T-helper 2 cell (primary cell): ENCODE measurements around the gene OSBP2.

Source experiments
- DNase-seq, 5 experiments: peaks; one replicate each; pipeline versions ENCODE4 v3.0.0 to v3.0.0-alpha.2; 2012 to 2022

Gene OSBP2

DNA sequence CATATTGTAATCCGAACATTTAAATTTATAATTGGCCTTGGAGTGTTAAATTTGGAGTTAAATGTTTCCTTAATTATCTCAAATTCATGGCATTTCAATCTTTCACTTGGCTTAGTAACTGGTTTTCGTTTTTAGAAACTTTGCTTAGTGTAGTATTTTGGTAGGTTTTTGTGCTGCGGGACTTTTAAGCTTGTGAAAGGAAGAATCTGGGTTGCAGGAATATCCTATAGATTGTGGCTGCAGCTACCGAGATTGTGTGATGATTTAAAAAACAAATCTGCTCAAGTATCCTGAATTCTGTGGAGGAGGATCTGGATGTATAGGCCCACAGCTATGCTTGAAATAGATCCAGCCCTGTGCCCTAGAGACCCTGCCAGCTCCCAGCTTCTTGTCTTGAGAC lies 27.1 kb downstream of the OSBP2 start:
- DNase-seq = no peak

DNA sequence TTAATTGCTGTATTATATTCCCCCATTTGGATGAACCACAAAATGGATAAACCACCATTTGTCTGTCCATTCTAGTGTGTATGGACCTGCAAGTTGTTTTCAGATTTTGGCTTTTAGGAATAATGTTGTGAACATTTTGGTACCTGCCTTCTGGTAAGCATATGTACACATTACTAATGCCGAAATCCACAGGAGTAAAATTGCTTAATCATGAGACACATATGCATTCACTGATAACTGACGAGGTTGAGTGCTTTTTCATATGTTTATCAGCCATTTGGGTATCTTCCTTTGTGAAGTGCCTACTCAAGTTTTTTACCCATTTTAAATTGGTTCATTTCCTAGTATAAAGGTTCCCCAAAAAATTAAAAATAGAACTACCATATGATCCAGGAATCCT lies 34.2 kb downstream of the OSBP2 start:
- no peak for DNase-seq

DNA sequence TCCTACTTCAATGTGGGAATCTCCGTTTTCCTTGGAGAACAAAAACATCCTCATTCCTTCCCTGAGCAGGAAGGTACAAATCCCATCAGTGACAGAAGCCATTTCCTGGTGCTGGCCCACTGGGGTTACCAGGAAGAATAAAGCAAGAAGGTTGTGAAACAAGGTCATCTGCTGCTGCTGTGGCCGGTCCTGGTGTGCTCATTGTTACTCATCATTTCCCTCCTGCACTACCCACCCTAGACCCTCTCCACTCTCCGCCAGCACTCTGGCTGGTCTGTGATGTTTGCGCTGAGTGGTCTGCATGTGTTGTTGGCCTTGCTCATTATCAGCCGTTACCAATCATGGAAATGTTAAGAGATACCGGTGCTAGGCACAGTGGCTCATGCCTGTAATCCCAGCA lies 37.0 kb downstream of the OSBP2 start:
- no peak for DNase-seq

DNA sequence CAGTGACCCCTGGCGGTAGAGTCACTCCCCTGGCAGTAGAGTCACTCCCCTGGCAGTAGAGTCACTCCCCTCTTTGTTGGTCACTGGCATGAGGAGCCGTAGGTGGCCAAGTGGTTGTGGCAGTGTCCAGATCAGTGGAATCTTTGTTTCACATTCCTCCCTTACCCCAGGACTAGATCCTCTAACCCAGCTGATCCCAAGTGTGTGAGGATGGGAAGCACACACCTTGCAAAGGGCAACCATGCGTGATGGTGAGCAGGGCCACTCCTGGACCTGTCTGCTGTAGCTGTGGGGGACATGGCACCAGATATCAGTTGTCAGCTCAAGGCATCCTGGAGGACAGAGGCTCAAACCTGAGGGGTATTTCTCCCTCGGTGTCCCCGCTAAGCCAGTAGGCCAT lies 37.8 kb downstream of the OSBP2 start:
- no peak for DNase-seq

DNA sequence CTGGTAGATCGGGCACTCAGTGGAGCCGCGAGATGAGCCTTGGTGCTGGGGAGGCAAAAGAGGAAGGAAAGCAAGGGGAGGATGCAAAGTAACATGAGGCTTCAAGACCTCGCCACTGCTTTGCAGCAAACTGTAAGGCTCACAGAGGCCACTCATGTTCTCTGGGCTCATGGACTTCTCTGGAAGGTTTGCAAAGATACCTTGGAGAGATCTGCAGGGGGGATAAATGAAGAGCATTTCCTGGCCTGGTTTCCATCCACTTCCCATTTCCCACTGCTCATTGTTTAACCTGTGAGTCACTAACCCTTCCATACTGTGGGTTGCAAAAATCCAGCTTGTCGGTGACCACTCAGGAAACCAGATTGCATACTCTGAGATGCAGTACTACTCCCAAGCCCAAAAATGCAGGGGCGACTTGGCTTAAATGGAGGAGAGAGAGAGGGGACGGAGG lies 38.5 kb downstream of the OSBP2 start:
- no peak for DNase-seq

DNA sequence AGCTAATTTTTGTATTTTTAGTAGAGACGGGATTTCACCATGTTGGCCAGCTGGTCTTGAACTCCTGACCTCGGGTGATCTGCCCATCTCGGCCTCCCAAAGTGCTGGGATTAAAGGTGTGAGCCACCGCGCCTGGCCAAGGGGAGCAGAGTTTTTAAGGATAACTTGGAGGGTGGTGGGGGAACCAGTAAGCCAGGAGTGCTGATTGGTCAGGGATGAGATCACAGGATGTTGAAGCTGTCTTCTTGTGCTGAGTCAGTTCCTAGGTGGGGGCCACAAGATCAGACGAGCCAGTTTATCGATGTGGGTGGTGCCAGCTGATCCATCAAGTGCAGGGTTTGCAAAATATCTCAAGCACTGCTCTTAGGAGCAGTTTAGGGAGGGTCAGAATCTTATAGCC lies 45.3 kb downstream of the OSBP2 start:
- peak in 1 of 5 experiments; percentile 90 for DNase-seq

DNA sequence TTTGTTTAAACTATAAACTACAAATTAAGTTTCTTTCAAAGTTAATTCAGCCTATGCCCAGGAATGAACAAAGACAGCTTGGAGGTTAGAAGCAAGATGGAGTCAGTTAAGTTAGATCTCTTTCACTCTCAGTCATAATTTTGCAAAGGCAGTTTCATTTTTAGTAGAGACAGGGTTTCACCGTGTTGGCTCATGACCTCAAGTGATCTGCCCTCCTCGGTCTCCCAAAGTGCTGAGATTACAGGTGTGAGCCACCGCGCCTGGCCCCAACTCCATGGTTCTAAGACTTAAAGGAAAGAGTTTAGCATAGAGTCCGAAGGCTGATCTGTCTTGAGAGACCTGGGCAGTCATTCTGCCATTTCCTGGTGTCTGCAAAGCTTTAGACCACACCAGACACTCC lies 45.8 kb downstream of the OSBP2 start:
- peak in 1 of 5 experiments; percentile 87 for DNase-seq

DNA sequence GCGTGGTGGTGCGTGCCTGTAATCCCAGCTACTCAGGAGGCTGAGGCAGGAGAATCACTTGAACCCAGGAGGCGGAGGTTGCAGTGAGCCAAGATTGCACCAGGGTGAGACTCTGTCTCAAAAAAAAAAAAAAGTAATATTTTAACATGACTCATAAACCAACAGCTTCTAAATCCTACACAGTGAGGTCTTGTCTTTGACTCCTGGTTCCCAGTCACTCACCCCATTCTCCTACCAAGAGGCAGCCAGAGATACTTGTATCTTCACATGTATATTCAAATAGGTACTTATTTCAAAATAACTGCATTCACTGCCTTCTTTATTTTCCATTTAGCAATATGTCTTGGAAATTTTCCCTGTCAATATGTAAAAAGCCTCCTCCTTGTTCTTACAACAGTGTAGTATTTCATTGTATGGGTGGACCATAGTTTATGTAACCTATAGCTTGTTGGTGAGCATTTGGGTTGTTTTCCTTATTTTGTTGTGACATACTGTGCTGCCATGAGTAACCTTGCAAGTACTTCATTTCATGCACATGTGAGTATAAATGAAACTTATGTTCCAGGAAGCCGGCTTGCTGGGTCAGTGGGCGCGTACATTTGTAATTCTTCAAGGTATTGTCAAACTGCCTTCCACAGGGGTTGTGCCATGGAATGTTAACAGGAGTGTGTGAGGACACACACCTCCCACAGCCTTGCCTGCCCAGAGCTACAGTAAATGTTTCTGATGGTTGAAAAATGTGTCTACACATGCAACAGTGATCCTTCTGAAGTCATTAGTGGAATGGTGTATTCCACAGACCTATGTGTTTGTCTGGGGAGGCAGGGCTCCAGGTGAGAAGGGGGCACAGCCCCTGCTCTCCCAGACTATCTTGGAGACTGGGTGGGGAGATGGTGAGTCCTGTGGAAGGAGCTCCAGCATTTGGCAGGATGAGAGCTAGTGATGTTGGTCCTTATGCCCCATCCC lies 47.9 kb downstream of the OSBP2 start:
- DNase-seq = peak in 1 of 5 experiments; percentile 64

DNA sequence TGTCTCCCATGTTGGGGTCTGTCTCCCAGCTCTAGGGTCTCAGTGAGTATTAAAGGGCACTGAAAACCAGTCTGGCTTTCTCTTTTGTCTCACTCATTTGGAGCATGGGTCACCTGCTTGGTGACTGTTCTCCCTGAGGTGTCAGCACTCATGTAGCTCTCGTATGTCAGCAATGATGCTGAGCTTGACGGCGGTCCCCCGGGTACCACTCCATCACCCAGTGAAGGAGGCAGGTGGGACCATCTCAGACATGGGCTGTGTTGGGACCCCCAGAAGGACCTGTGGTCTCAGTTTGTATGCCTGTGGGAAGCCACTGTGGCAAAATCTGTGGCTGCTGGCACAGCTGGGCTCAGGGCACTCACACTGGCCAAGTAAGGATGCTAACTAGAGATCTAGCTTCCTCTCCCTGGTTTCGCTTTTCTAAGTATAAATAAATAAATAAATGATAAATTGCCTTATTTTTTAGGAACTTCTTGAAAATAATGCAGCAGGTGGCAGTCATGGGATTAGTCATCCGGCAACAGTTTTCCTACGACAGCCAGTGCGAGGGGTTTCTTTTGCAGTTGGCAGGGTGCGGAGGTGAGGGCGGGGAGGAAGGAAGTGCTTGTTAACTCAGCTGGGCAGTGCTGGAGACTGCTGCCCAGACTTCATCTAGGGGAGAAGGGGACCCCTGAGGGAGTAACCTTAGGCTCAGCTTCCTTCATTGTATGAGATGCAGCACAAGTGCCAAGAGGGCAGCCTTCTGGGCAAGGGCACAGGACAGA lies 48.8 kb downstream of the OSBP2 start:
- DNase-seq = peak in 1 of 5 experiments; percentile 38

DNA sequence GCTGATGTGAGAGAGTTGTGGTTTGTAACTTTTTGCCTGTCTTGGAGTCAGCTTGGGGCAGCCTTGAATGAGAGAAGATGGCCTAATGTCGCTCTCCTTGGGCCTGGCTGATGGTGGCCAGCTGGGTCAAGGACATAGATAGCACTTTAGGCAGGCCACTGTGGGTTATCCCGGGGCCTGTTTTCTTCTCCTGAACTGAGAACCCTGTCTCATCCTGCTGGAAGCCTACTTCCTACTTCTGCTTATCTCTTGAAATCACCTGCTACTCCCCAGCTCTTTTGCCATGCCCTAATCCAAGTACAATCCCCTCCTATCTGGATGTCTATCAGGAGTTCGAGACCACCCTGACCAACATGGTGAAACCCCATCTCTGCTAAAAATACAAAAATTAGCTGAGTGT lies 49.5 kb downstream of the OSBP2 start:
- peak in 1 of 5 experiments; percentile 26 for DNase-seq

DNA sequence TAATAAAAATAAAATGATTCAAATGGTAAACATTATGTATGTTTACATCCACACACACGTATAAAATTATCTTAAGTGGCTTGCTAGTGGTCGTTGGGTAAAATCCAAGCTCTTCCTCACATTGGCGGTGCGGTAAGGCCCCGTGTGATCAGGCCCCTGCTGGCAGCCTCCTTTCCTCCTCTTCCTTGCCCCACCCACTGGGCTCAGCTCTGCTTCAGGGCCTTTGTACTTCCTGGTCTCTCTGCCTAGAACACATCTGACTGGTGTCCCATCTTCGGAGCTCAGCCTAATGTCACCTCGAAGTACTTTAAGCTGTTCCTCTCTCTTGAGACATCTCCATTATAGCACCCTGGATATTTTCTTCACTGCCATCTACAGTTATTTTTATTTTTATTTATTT lies 52.8 kb downstream of the OSBP2 start:
- DNase-seq = no peak

DNA sequence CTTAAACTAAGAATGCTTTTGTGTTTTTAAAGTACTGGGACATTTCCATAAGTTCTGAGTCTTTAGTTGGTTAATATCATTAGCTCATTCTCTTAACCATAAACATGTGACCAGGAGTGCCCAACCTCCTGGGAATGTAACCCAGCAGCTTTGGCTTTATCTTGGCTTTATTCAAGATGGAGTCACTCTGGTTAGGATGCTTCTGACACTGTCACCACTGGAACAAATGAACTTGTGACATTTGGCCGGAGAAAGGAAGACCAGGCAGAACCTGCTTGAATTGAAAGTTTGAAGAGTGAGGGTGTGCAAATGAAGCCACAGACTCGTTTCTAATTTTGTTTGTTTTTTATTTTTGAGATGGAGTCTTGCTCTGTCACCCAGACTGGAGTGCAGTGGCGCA lies 54.6 kb downstream of the OSBP2 start:
- DNase-seq = no peak

DNA sequence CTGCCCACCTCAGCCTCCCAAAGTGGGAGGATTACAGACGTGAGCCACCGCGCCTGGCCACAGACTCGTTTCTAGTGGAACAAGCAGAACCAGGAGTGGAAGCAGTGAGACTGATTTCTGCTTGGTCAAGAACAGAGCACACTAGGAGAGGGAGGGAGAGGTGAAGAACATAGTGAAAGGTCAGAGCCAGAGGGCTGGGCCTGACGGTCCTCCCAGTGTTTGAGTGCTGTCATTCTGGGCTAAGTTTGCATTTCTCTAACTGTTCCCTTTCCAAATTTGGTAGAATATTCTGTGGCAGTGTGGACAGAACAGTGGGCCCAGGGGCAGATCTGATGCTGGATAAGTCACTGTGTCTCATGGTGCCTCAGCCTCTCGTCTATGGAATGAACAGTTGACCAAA lies 55.2 kb downstream of the OSBP2 start:
- DNase-seq = no peak

DNA sequence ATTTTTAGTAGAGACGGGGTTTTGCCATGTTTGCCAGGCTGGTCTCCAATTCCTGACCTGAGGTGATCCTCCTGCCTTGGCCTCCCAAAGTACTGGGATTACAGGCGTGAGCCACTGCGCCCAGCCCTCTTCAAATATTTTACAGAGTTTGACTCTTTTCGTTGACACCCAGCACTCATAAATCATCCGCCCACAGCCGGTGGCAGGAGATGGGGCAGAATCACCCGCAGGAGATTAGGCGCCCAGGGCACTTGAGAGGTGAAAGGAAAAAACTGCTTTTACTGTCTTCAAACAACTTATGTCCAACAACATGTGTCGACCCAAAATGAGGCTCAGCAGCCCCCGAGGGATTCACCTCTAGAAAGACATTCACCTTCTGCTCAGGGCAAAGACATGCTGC lies 56.9 kb downstream of the OSBP2 start:
- DNase-seq = no peak

DNA sequence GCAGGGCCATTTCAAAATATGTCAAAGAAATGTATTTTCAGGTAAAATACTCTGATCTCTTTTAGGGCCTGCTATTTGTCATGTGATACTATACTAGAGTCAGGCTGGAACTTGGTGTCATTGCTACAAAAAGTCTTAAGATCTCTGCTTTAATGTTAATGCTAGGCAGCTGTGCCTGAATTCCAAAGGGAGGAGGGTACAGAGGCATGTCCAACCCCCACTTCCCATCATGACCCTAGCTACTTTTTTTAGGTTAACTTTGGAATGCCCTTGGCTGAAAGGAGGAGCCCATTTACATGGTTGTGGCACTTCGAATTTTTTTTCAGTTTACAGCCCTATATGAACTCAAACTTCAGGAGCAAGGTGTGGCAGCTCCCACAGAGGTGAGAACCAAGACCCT lies 58.1 kb downstream of the OSBP2 start:
- no peak for DNase-seq

DNA sequence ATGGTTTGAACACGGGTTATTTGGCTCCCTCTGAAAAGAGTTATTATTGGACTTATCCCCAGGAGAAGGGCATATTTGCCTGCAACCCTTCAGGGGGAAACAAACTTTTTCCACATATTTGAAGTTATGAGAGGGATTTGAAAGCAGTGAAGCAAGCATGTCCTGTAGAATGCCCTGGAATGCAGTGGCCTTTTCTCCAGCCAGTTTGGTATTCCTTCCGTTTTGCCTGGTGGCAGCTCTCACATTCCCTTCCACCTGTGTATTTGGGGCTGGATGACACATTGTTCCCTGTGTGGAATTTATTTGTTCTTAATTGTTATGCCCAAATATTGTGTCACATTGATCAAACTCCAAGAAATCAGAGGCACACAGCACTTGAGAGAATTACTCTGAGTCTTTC lies 59.0 kb downstream of the OSBP2 start:
- no peak for DNase-seq

DNA sequence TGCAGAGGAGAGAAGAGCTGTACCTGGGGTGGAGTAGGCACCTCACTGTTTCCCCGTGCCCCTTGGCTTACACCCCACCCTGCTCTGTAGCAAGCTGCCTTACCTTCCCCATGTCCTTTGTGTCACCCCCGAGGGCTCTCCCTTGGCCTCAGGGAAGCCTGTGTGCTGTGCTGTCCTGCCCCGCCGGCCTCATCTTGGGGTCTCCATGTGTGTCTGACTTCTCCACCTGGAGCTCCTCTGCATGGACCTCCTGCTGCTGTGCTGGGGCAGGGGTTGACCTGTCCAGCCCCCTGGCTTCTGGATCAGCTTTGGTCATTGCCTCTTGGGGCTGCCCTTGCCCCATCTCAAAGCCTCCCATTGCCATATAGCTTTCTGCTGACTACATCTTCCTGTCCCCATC lies 59.8 kb downstream of the OSBP2 start:
- DNase-seq = no peak

DNA sequence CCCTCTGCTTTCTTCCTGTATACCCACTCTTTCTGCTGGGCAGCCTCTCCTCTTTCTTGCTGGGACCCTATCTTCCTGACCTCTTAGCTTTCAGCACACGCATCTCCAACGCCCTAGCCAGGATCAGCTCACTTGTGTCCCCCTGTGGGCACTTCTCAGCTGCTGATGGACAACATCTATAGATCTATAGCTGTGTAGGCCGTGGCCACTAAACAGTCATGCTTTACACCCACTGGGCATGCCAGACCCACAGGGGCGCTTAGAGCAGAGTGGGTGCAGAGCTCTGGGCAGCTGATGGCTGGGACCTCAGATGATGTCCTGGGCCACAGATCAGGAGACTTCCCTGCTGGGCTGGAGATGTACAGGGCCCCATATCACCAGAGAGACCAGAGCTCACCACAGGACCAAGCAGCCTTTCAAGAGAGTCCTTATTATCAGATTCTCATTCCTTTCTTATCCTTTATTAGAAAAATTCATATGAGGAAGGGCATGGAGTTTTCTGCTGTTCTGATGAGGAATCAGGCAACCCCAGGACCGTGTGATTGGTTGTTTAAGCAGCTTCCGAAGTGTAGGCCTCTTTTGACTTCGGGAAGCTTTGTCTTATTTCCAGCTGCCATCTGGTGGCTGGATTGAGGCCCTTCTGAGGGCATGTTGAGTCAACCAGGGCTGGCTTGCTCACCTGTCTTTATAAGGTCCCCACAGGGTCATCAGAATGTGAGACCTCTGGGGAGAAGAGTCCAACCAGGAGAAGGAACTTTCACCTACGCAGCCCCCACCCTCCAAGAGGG lies 60.5 kb downstream of the OSBP2 start:
- DNase-seq = peak in 4 of 5 experiments; percentile 19 to 81 (median 26)

DNA sequence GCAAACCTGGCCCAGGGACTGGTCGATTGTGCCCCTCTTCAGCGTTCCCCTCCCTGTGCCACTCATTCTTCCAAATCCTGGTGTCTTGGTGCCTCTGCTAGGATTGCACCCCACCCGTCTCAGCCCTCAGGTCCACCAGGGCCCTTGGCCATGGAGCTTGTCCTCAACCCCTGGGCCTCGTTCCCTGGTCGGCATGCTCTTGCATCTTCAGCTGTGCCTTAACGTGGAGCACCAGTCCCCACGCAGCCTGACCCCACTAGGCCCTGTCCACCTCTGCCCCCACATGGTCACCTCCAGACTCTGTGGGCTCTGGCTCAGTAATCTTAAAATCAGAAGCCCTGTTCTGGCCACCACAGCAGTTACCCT lies 61.1 kb downstream of the OSBP2 start:
- no peak for DNase-seq

DNA sequence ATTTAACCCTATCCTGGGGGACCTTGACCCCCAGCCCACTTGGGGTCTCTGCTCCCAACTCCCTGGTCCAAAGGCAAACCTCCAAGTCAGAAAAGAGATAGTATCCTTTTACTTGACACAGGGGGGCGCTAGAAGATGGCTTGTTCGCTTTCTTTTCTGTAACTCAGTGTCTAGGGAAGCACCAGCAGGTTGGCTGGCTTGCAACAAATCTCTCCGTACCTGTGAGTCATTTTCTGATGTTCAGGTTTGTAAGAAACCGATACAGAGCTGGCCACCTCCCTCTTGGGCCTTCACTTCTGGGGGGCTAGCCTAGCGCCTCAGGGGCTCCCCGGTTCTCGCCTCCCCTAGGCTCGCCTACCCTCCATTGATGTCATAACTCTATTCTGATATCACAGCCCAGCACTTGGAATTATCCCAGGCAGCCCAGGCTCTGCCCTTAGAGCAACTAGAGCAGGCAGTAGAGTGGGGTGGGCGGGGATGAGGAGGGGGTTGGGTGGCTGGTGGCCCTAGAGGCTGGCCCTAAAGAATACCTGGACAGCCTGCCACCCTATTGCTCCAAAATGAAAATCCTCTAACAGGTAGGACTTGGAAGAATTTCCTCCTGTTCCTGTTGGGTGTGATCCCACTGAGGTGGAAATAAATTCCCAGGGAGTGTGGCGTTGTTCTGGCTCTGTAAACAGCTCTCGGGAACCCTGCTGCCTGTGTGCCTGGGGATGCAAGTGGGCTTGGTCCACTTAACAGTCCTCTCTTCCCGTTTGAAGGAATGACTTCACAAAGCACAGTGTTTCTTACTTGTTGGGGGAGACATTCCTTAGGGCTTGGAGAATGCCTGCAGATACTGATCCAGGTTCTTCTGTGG lies 69.4 kb downstream of the OSBP2 start:
- DNase-seq = peak in 4 of 5 experiments; percentile 16 to 83 (median 29)

DNA sequence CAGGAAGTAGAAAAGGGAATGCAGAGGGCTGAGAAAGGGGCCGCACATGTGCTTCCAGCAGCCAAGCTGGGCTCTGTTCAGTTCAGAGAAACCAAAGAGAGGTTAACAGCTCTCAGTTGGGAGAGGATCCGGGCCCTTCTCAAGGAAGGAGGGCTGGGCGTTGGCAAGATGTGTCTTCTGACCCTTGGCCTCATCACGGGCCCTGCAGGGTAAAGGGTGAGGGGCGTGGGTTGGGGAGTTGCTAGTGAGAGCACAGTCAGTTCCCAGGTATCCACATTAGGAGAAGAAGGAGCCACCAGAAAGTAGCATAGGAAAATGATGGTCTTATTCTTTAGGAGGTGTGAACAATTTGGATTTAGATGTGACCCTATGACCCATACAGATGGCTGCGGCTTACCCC lies 73.0 kb downstream of the OSBP2 start:
- DNase-seq = no peak

DNA sequence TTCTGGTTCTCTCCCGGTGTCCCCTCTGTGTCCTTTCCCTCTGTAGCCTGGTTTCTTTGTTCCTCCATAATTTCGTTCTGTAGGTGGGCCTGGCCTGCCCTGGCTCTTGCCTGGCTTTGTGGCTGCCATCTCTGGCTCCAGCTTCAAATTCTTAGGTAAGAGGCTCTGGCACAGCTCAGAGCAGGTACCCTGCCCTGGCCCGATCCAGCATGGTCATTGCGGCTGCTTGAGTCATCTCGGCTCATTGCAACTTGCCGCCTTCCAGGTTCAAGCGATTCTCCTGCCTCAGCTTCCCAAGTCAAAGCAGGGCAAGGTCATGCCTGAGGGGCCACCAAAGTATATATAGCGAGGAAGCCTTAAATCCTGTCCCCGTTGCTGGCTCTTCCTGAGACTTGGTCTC lies 76.0 kb downstream of the OSBP2 start:
- DNase-seq = no peak
